Stomach (tissue), 4 donors: ENCODE data around the gene TSKU.

ENCODE experiments used
- CTCF ChIP-seq, 7 experiments: fragments of 450-650 bp in 4 of 7; fragments of 200-600 bp in 3 of 7; sonication (generic) in 3 of 7; IDR thresholded peaks; one replicate each; pipeline ENCODE4 v1.5.1; 2016 to 2019; ENCODE audit warnings: antibody characterized with exemption in 7 of 7, control low read depth in 2 of 7, mild to moderate bottlenecking in 1 of 7
- EP300 ChIP-seq: sonication (generic); formaldehyde crosslinking; IDR thresholded peaks from one replicate; pipeline ENCODE4 v1.6.1; 2017; ENCODE audit warnings: antibody characterized with exemption
- POLR2A ChIP-seq, 4 donors: fragments of 450-650 bp; IDR thresholded peaks; one replicate each; pipeline ENCODE4 v1.6.1; 2016; ENCODE audit warnings: antibody characterized with exemption in 4 of 4, control low read depth in 2 of 4, mild to moderate bottlenecking in 1 of 4, moderate library complexity in 1 of 4
- POLR2AphosphoS5 ChIP-seq, 3 donors: sonication (generic); formaldehyde crosslinking; IDR thresholded peaks; one replicate each; pipeline ENCODE4 v1.6.1; 2016; ENCODE audit warnings: antibody characterized with exemption in 3 of 3

GRCh38 chr11:76740772-76741171 is 42.4 kb upstream of the TSKU start:
- no peak for TF ChIP-seq POLR2A (IDR thresholded peaks at IDR 0.05)
- TF ChIP-seq CTCF (IDR thresholded peaks at IDR 0.05), result no peak
- no peak for TF ChIP-seq EP300
- no peak for TF ChIP-seq POLR2AphosphoS5 (IDR thresholded peaks at IDR 0.05)
